Neural cell (in vitro differentiated cells): ENCODE measurements around the gene CCNY. TPM values are rescaled to one million over a fixed set of nuclear protein-coding genes. Genes with fewer than 3 reads are reported as not detected.

Experiments
- H2AFZ ChIP-seq: fragments of 200-600, 300-800 bp; sonication (generic), shearing (Covaris generic); 2 replicates; pipeline ENCODE4 v1.6.0; 2014; ENCODE audit warnings: low read depth, mild to moderate bottlenecking, antibody characterized with exemption, low read length, moderate library complexity
- H3F3A ChIP-seq: fragments of 200-600 bp; shearing (Covaris generic); 2 replicates; pipeline ENCODE4 v1.6.1; 2016; ENCODE audit warnings: mild to moderate bottlenecking, moderate library complexity, mixed read lengths, antibody characterized with exemption, low read length; ENCODE audit not compliant: insufficient read depth, poor library complexity, severe bottlenecking
- H3K27ac ChIP-seq: fragments of 200-600, 300-800 bp; sonication (generic), shearing (Covaris generic); 2 replicates; pipeline ENCODE4 v1.5.1; 2014; ENCODE audit warnings: mild to moderate bottlenecking, low read length, moderate library complexity
- H3K27me3 ChIP-seq: fragments of 300-800, 200-600 bp; sonication (generic), shearing (Covaris generic); 2 replicates; pipeline ENCODE4 v1.6.0; 2014; ENCODE audit warnings: mild to moderate bottlenecking, low read depth, low read length, moderate library complexity; ENCODE audit not compliant: insufficient read depth
- H3K36me3 ChIP-seq: fragments of 300-800, 200-600 bp; sonication (generic), shearing (Covaris generic); 2 replicates; pipeline ENCODE4 v1.5.1; 2014; ENCODE audit warnings: mild to moderate bottlenecking, antibody characterized with exemption, low read length, moderate library complexity; ENCODE audit not compliant: insufficient read depth
- H3K4me2 ChIP-seq: fragments of 300-800, 200-600 bp; sonication (generic), shearing (Covaris generic); 2 replicates; pipeline ENCODE4 v1.6.0; 2014; ENCODE audit warnings: mild to moderate bottlenecking, low read length
- H3K4me3 ChIP-seq: fragments of 300-800, 200-600 bp; sonication (generic), shearing (Covaris generic); 2 replicates; pipeline ENCODE4 v1.5.1; 2014; ENCODE audit warnings: mild to moderate bottlenecking, low read length, moderate library complexity
- H3K79me2 ChIP-seq: fragments of 200-600 bp; shearing (Covaris generic); replicated peaks from 2 replicates; pipeline ENCODE4 v1.6.0; 2014; ENCODE audit warnings: mild to moderate bottlenecking, low read length, moderate library complexity; ENCODE audit not compliant: insufficient read depth
- H3K9ac ChIP-seq: fragments of 300-800, 200-600 bp; sonication (generic), shearing (Covaris generic); 2 replicates; pipeline ENCODE4 v1.6.1; 2016; ENCODE audit warnings: mild to moderate bottlenecking, low read length, mixed read lengths
- H3K9me2 ChIP-seq: fragments of 200-600 bp; shearing (Covaris generic); 2 replicates; pipeline ENCODE4 v1.6.1; 2016; ENCODE audit warnings: mild to moderate bottlenecking, low read length, mixed read lengths; ENCODE audit not compliant: insufficient read depth
- H3K9me3 ChIP-seq: fragments of 200-600, 300-800 bp; sonication (generic), shearing (Covaris generic); 2 replicates; pipeline ENCODE4 v1.6.1; 2016; ENCODE audit warnings: mild to moderate bottlenecking, mixed run types, low read length, moderate library complexity, mixed read lengths
- H4K20me1 ChIP-seq: fragments of 200-600 bp; shearing (Covaris generic); 2 replicates; pipeline ENCODE4 v1.6.1; 2016; ENCODE audit warnings: mild to moderate bottlenecking, mixed run types; ENCODE audit not compliant: insufficient read depth
- EP300 ChIP-seq: fragments of 450-650 bp; conservative IDR thresholded peaks from 2 replicates; pipeline ENCODE4 v1.6.1; 2014; ENCODE audit warnings: antibody characterized with exemption, mild to moderate bottlenecking, moderate library complexity; ENCODE audit not compliant: poor library complexity, severe bottlenecking
- EZH2 ChIP-seq: fragments of 200-600, 300-800 bp; shearing (Covaris generic), sonication (generic); IDR thresholded peaks from 2 replicates; pipeline ENCODE4 v1.6.1; 2014; ENCODE audit warnings: antibody characterized with exemption, low read length, borderline replicate concordance, mild to moderate bottlenecking; ENCODE audit not compliant: insufficient read depth, poor library complexity, severe bottlenecking
- MXI1 ChIP-seq: fragments of 450-650 bp; conservative IDR thresholded peaks from 2 replicates; pipeline ENCODE4 v1.6.1; 2014; ENCODE audit warnings: antibody characterized with exemption, mild to moderate bottlenecking; ENCODE audit not compliant: poor library complexity, severe bottlenecking
- POLR2AphosphoS5 ChIP-seq: IDR thresholded peaks from 2 replicates; pipeline ENCODE4 v1.6.1; 2012
- RAD21 ChIP-seq: fragments of 450-650 bp; conservative IDR thresholded peaks from 2 replicates; pipeline ENCODE4 v1.6.1; 2014; ENCODE audit warnings: antibody characterized with exemption, mild to moderate bottlenecking, moderate library complexity
- SMC3 ChIP-seq: fragments of 450-650 bp; conservative IDR thresholded peaks from 2 replicates; pipeline ENCODE4 v1.6.1; 2014; ENCODE audit warnings: antibody characterized with exemption, mild to moderate bottlenecking, moderate library complexity; ENCODE audit not compliant: poor library complexity
- TAF1 ChIP-seq: IDR thresholded peaks from 2 replicates; pipeline ENCODE4 v1.6.1; 2012; ENCODE audit warnings: low read depth
- polyA plus RNA-seq: library from polyadenylated mRNA; depleted of rRNA; stranded (reverse); fragments of >200 nt; gene quantifications from 2 replicates; pipeline ENCODE4 v1.2.3, GENCODE V29; 2014
- TF ChIP-seq, protein P1 (sequence below): IDR thresholded peaks from 2 replicates; pipeline ENCODE4 v1.6.1; 2012; ENCODE audit warnings: borderline replicate concordance
- TF ChIP-seq, protein P2 (sequence below): fragments of 450-650 bp; IDR thresholded peaks from 2 replicates; pipeline ENCODE4 v1.5.1; 2014; ENCODE audit warnings: antibody characterized with exemption, mild to moderate bottlenecking, moderate library complexity; ENCODE audit not compliant: poor library complexity, severe bottlenecking

Gene CCNY
- polyA plus RNA-seq, 1 donor from 2014 or later = 36.4 TPM

DNA sequence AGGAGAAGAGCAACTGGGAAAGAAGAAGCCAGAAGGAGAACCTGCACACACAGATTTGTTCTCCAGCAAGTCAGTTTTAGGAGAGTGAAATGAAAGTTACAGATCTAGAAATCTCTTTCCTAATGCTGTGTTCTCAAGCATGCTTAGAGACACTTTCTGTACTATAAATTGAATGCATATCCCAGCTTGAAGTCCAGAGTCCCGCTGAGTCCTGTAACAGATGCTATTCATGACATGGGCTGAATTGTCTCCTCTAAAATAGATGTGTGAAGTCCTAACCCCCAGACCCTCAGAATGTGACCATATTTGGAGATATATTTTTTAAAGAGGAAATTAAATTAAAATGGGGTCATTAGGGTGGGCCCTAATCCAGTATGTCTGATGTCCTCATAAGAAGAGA is 222.0 kb downstream of the CCNY start:
- H3K9ac ChIP-seq = no peak overlapping the region
- H2AFZ ChIP-seq = no peak overlapping the region
- no peak overlapping the region for H3K4me3 ChIP-seq
- H3K9me3 ChIP-seq = no peaks in the 10 kb centered on the region
- no peaks in the 10 kb centered on the region for H3F3A ChIP-seq
- no peaks in the 10 kb centered on the region for H3K9me2 ChIP-seq
- no peaks in the 10 kb centered on the region for H3K79me2 ChIP-seq
- H3K27ac ChIP-seq = no peak overlapping the region
- no peaks in the 10 kb centered on the region for H3K27me3 ChIP-seq
- H4K20me1 ChIP-seq = no peaks in the 10 kb centered on the region
- H3K36me3 ChIP-seq = no peaks in the 10 kb centered on the region
- no peak overlapping the region for H3K4me2 ChIP-seq
- TF ChIP-seq MXI1 (no peak), POLR2AphosphoS5 (no peak)
- TF ChIP-seq, protein P1, sequence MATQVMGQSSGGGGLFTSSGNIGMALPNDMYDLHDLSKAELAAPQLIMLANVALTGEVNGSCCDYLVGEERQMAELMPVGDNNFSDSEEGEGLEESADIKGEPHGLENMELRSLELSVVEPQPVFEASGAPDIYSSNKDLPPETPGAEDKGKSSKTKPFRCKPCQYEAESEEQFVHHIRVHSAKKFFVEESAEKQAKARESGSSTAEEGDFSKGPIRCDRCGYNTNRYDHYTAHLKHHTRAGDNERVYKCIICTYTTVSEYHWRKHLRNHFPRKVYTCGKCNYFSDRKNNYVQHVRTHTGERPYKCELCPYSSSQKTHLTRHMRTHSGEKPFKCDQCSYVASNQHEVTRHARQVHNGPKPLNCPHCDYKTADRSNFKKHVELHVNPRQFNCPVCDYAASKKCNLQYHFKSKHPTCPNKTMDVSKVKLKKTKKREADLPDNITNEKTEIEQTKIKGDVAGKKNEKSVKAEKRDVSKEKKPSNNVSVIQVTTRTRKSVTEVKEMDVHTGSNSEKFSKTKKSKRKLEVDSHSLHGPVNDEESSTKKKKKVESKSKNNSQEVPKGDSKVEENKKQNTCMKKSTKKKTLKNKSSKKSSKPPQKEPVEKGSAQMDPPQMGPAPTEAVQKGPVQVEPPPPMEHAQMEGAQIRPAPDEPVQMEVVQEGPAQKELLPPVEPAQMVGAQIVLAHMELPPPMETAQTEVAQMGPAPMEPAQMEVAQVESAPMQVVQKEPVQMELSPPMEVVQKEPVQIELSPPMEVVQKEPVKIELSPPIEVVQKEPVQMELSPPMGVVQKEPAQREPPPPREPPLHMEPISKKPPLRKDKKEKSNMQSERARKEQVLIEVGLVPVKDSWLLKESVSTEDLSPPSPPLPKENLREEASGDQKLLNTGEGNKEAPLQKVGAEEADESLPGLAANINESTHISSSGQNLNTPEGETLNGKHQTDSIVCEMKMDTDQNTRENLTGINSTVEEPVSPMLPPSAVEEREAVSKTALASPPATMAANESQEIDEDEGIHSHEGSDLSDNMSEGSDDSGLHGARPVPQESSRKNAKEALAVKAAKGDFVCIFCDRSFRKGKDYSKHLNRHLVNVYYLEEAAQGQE = no peak
- TF ChIP-seq, protein P2, sequence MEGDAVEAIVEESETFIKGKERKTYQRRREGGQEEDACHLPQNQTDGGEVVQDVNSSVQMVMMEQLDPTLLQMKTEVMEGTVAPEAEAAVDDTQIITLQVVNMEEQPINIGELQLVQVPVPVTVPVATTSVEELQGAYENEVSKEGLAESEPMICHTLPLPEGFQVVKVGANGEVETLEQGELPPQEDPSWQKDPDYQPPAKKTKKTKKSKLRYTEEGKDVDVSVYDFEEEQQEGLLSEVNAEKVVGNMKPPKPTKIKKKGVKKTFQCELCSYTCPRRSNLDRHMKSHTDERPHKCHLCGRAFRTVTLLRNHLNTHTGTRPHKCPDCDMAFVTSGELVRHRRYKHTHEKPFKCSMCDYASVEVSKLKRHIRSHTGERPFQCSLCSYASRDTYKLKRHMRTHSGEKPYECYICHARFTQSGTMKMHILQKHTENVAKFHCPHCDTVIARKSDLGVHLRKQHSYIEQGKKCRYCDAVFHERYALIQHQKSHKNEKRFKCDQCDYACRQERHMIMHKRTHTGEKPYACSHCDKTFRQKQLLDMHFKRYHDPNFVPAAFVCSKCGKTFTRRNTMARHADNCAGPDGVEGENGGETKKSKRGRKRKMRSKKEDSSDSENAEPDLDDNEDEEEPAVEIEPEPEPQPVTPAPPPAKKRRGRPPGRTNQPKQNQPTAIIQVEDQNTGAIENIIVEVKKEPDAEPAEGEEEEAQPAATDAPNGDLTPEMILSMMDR = no peak

- Histone ChIP-seq H3K9me2 (no peaks in the 10 kb centered on the region), H3K9me3 (no peaks in the 10 kb centered on the region), H4K20me1 (no peaks in the 10 kb centered on the region), H3K27me3 (no peaks in the 10 kb centered on the region), H3K27ac (no peak overlapping the region), H3F3A (no peaks in the 10 kb centered on the region), H3K79me2 (no peaks in the 10 kb centered on the region), H3K4me3 (no peak overlapping the region), H3K9ac (no peak overlapping the region), H3K36me3 (no peaks in the 10 kb centered on the region), H3K4me2 (no peak overlapping the region), H2AFZ (no peak overlapping the region)
- no peak for TF ChIP-seq SMC3
- no peak for TF ChIP-seq TAF1
- TF ChIP-seq, protein P2 = no peak
- TF ChIP-seq, protein P1 = no peak
- no peak for TF ChIP-seq EZH2
- TF ChIP-seq RAD21 = no peak
- no peak for TF ChIP-seq EP300
- TF ChIP-seq MXI1 = no peak
- TF ChIP-seq POLR2AphosphoS5 = no peak
Observed at GRCh38 chr10:35559416-35559815, 223.1 kb downstream of the CCNY start.
